GM23338 (cell line): ENCODE results near the gene PASK. TPM values are rescaled to one million over a fixed set of nuclear protein-coding genes. Genes with fewer than 3 reads are reported as not detected.

Experiments used
- ATAC-seq: fragments of 200-7000 bp; cut with Tn5 transposase; 3 replicates; pipeline ENCODE4 v1.9.1; 2020
- DNase-seq: peaks from one replicate; pipeline ENCODE4 v3.0.0-alpha.2; 2015; ENCODE audit warnings: low spot score
- H2AFZ ChIP-seq: fragments of 200-600 bp; sonication (generic); 2 replicates; pipeline ENCODE4 v1.8.0; 2016; ENCODE audit warnings: antibody characterized with exemption, mild to moderate bottlenecking, moderate library complexity
- H3F3A ChIP-seq: fragments of 200-600 bp; sonication (generic); replicated peaks from 2 replicates; pipeline ENCODE4 v1.8.0; 2017; ENCODE audit warnings: antibody characterized with exemption, mixed run types, low read depth
- H3K27ac ChIP-seq: fragments of 200-600 bp; sonication (generic); 2 replicates; pipeline ENCODE4 v1.6.1; 2016; ENCODE audit warnings: low read depth
- H3K27me3 ChIP-seq: fragments of 200-600 bp; sonication (generic); 2 replicates; pipeline ENCODE4 v1.8.0; 2016; ENCODE audit warnings: mild to moderate bottlenecking, mixed run types, moderate library complexity; ENCODE audit not compliant: insufficient read depth
- H3K36me3 ChIP-seq: fragments of 200-600 bp; sonication (generic); 2 replicates; pipeline ENCODE4 v1.8.0; 2016; ENCODE audit warnings: mild to moderate bottlenecking; ENCODE audit not compliant: insufficient read depth
- H3K4me1 ChIP-seq: fragments of 200-600 bp; sonication (generic); 2 replicates; pipeline ENCODE4 v1.8.0; 2016; ENCODE audit warnings: mild to moderate bottlenecking, moderate library complexity; ENCODE audit not compliant: insufficient read depth
- H3K4me2 ChIP-seq: fragments of 200-600 bp; sonication (generic); 2 replicates; pipeline ENCODE4 v1.7.1; 2017; ENCODE audit warnings: mixed run types
- H3K4me3 ChIP-seq: fragments of 200-600 bp; sonication (generic); 2 replicates; pipeline ENCODE4 v1.6.1; 2016; ENCODE audit warnings: mixed run types
- H3K79me2 ChIP-seq: fragments of 200-600 bp; sonication (generic); replicated peaks from 2 replicates; pipeline ENCODE4 v1.8.0; 2017; ENCODE audit warnings: mild to moderate bottlenecking; ENCODE audit not compliant: insufficient read depth
- H3K9me2 ChIP-seq: fragments of 200-600 bp; sonication (generic); 2 replicates; pipeline ENCODE4 v1.8.0; 2017; ENCODE audit not compliant: insufficient read depth
- H4K20me1 ChIP-seq: fragments of 200-600 bp; sonication (generic); replicated peaks from 2 replicates; pipeline ENCODE4 v1.8.0; 2017; ENCODE audit warnings: mild to moderate bottlenecking; ENCODE audit not compliant: insufficient read depth
- H3K27ac Mint-ChIP-seq: 2 replicates; pipeline ENCODE4 v1.8.0; 2020; ENCODE audit warnings: inconsistent platforms, mild to moderate bottlenecking, moderate library complexity, mixed read lengths
- H3K27me3 Mint-ChIP-seq: 3 replicates; pipeline ENCODE4 v1.8.0; 2022; ENCODE audit warnings: low read depth, mild to moderate bottlenecking, moderate library complexity, mixed read lengths, inconsistent platforms; ENCODE audit not compliant: insufficient read depth, poor library complexity
- H3K36me3 Mint-ChIP-seq: 3 replicates; pipeline ENCODE4 v1.8.0; 2021; ENCODE audit warnings: low read depth, mild to moderate bottlenecking, inconsistent platforms, moderate library complexity, mixed read lengths
- H3K4me1 Mint-ChIP-seq: 3 replicates; pipeline ENCODE4 v1.8.0; 2020; ENCODE audit warnings: mild to moderate bottlenecking, inconsistent platforms, mixed read lengths
- H3K4me3 Mint-ChIP-seq: 3 replicates; pipeline ENCODE4 v1.8.0; 2021; ENCODE audit warnings: moderate library complexity, mild to moderate bottlenecking, inconsistent platforms, mixed read lengths
- H3K9me3 Mint-ChIP-seq: 3 replicates; pipeline ENCODE4 v1.8.0; 2020; ENCODE audit warnings: moderate library complexity, mild to moderate bottlenecking, inconsistent platforms, mixed read lengths
- ETS1 ChIP-seq: IDR thresholded peaks from 2 replicates; pipeline ENCODE4 v1.6.1; 2016; ENCODE audit warnings: antibody characterized with exemption
- NANOG ChIP-seq: IDR thresholded peaks from 2 replicates; pipeline ENCODE4 v1.6.1; 2016; ENCODE audit warnings: antibody characterized with exemption, borderline replicate concordance
- POLR2AphosphoS5 ChIP-seq: IDR thresholded peaks from 2 replicates; pipeline ENCODE4 v1.6.1; 2016; ENCODE audit warnings: antibody characterized with exemption, low read depth
- ZNF114 ChIP-seq: fragments of 250-450 bp; sonication (Bioruptor Pico); IDR thresholded peaks from 2 replicates; pipeline ENCODE4 v1.5.0; 2020; ENCODE audit warnings: mild to moderate bottlenecking, moderate library complexity
- ZNF331 ChIP-seq: fragments of 250-450 bp; sonication (Bioruptor Pico); IDR thresholded peaks from 2 replicates; pipeline ENCODE4 v1.5.0; 2020; ENCODE audit warnings: low read depth, mild to moderate bottlenecking, moderate library complexity
- polyA plus RNA-seq: library from polyadenylated mRNA; unstranded; fragments of >200 nt; fragmentation: Nextera tagmentation; extraction: Ambion mirVana; gene quantifications from 2 replicates; pipeline ENCODE4 v1.2.1, GENCODE V29; 2016
- total RNA-seq: library from RNA; depleted of rRNA; stranded (reverse); fragments of >200 nt; shearing (Covaris generic); gene quantifications from 2 replicates; pipeline ENCODE4 v1.2.3, GENCODE V29; 2014
- TF ChIP-seq, protein P1 (sequence below): fragments of 250-450 bp; sonication (Bioruptor Pico); IDR thresholded peaks from 2 replicates; pipeline ENCODE4 v1.5.0; 2020; ENCODE audit warnings: mild to moderate bottlenecking, moderate library complexity

The PASK gene
- total and polyA plus RNA-seq, 2 experiments from 2014 or later: 12.5 to 38.4 TPM

- TF ChIP-seq, protein P1, sequence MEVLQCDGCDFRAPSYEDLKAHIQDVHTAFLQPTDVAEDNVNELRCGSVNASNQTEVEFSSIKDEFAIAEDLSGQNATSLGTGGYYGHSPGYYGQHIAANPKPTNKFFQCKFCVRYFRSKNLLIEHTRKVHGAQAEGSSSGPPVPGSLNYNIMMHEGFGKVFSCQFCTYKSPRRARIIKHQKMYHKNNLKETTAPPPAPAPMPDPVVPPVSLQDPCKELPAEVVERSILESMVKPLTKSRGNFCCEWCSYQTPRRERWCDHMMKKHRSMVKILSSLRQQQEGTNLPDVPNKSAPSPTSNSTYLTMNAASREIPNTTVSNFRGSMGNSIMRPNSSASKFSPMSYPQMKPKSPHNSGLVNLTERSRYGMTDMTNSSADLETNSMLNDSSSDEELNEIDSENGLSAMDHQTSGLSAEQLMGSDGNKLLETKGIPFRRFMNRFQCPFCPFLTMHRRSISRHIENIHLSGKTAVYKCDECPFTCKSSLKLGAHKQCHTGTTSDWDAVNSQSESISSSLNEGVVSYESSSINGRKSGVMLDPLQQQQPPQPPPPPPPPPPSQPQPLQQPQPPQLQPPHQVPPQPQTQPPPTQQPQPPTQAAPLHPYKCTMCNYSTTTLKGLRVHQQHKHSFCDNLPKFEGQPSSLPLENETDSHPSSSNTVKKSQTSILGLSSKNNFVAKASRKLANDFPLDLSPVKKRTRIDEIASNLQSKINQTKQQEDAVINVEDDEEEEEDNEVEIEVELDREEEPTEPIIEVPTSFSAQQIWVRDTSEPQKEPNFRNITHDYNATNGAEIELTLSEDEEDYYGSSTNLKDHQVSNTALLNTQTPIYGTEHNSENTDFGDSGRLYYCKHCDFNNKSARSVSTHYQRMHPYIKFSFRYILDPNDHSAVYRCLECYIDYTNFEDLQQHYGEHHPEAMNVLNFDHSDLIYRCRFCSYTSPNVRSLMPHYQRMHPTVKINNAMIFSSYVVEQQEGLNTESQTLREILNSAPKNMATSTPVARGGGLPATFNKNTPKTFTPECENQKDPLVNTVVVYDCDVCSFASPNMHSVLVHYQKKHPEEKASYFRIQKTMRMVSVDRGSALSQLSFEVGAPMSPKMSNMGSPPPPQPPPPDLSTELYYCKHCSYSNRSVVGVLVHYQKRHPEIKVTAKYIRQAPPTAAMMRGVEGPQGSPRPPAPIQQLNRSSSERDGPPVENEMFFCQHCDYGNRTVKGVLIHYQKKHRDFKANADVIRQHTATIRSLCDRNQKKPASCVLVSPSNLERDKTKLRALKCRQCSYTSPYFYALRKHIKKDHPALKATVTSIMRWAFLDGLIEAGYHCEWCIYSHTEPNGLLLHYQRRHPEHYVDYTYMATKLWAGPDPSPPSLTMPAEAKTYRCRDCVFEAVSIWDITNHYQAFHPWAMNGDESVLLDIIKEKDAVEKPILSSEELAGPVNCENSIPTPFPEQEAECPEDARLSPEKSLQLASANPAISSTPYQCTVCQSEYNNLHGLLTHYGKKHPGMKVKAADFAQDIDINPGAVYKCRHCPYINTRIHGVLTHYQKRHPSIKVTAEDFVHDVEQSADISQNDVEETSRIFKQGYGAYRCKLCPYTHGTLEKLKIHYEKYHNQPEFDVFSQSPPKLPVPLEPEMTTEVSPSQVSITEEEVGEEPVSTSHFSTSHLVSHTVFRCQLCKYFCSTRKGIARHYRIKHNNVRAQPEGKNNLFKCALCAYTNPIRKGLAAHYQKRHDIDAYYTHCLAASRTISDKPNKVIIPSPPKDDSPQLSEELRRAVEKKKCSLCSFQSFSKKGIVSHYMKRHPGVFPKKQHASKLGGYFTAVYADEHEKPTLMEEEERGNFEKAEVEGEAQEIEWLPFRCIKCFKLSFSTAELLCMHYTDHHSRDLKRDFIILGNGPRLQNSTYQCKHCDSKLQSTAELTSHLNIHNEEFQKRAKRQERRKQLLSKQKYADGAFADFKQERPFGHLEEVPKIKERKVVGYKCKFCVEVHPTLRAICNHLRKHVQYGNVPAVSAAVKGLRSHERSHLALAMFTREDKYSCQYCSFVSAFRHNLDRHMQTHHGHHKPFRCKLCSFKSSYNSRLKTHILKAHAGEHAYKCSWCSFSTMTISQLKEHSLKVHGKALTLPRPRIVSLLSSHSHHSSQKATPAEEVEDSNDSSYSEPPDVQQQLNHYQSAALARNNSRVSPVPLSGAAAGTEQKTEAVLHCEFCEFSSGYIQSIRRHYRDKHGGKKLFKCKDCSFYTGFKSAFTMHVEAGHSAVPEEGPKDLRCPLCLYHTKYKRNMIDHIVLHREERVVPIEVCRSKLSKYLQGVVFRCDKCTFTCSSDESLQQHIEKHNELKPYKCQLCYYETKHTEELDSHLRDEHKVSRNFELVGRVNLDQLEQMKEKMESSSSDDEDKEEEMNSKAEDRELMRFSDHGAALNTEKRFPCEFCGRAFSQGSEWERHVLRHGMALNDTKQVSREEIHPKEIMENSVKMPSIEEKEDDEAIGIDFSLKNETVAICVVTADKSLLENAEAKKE (CRISPR knock-in tag): no peak
- TF ChIP-seq ZNF331 (CRISPR knock-in tag) (no peak), ZNF114 (CRISPR knock-in tag) (no peak), POLR2AphosphoS5 (no peak), ETS1 (no peak), NANOG (no peak)
These were observed 82.9 kb downstream of the PASK start (continued) for GRCh38 chr2:241066171-241066892.

DNA sequence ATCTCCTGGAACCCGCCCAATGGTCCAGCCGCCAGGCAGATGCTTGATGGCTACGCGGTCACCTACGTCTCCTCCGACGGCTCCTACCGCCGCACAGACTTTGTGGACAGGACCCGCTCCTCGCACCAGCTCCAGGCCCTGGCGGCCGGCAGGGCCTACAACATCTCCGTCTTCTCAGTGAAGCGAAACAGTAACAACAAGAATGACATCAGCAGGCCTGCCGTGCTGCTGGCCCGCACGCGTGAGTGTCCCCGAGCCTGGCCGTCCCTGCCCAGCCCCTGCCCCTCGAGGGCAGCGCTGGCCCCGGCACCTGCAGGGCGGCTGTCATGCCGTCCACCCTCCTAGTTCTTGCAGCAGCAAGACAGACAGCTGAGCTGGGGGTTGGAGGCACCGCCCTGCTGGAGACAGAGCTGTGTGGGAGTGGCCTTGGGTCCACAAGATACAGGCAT lies 83.9 kb downstream of the PASK start:
- H3K4me3 ChIP-seq: no peak overlapping the region
- no peaks in the 10 kb centered on the region for H3K36me3 ChIP-seq
- ATAC-seq (no peak; the same call in 2 of the 3 replicates), DNase-seq (peak; percentile 40)
- no peaks in the 10 kb centered on the region for H3K9me3 Mint-ChIP-seq
- no peaks in the 10 kb centered on the region for H3K9me2 ChIP-seq
- H3K4me1 ChIP-seq: no peaks in the 10 kb centered on the region
- H3K4me2 ChIP-seq: no peak overlapping the region
- no peak overlapping the region for H3K27ac ChIP-seq
- no peaks in the 10 kb centered on the region for H3F3A ChIP-seq
- no peak overlapping the region for H3K4me3 Mint-ChIP-seq
- no peaks in the 10 kb centered on the region for H3K36me3 Mint-ChIP-seq
- H3K27ac Mint-ChIP-seq: no peak overlapping the region
- peaks cover 10% of the 10 kb centered on the region for H3K27me3 Mint-ChIP-seq
- no peaks in the 10 kb centered on the region for H3K27me3 ChIP-seq
- H3K4me1 Mint-ChIP-seq: no peaks in the 10 kb centered on the region; the same call in 2 of the 3 replicates
- H3K79me2 ChIP-seq: no peaks in the 10 kb centered on the region
- no peak overlapping the region for H2AFZ ChIP-seq
- no peaks in the 10 kb centered on the region for H4K20me1 ChIP-seq
- TF ChIP-seq, protein P1 (CRISPR knock-in tag): no peak
- no peak for TF ChIP-seq NANOG
